H1 (cell line): ENCODE results near the gene PI4KA. TPM values are rescaled to one million over a fixed set of nuclear protein-coding genes. Genes with fewer than 3 reads are reported as not detected.

Experiments used
- CTCF ChIA-PET: fragments of 300-600 bp; sonication (Branson Sonifier 250); formaldehyde crosslinking; loops from one replicate; lab custom pipeline; 2021; ENCODE audit not compliant: partially characterized antibody; lab: Charles Lee
- POLR2A ChIA-PET: fragments of 300-600 bp; sonication (Branson Sonifier 250); formaldehyde crosslinking; loops from one replicate; lab custom pipeline; 2021; ENCODE audit warnings: inconsistent platforms; ENCODE audit not compliant: partially characterized antibody; lab: Charles Lee
- DNase-seq, 2 experiments: peaks; one replicate each; pipeline versions ENCODE4 v3.0.0 to v3.0.0-alpha.2; 2010 to 2022; ENCODE audit warnings: low spot score in 2 of 2, low read depth in 1 of 2, mixed read lengths in 1 of 2
- FAIRE-seq: peaks from 2 replicates; lab custom pipeline; 2011; peaks lifted over from hg19 to GRCh38; lab: Jason Lieb, UNC
- H2AFZ ChIP-seq: 2 replicates; pipeline ENCODE4 v1.8.1; 2012; ENCODE audit warnings: low read length, inconsistent platforms
- H2AK5ac ChIP-seq: 2 replicates; pipeline ENCODE4 v1.6.1; 2013; ENCODE audit warnings: low read depth, low read length
- H2BK120ac ChIP-seq: replicated peaks from 2 replicates; pipeline ENCODE3; 2013; ENCODE audit warnings: low read depth, low read length, inconsistent platforms
- H2BK12ac ChIP-seq: 2 replicates; pipeline ENCODE4 v1.6.1; 2013; ENCODE audit warnings: low read depth, low read length
- H2BK15ac ChIP-seq: 2 replicates; pipeline ENCODE4 v1.6.1; 2013; ENCODE audit warnings: low read length
- H2BK20ac ChIP-seq: 2 replicates; pipeline ENCODE4 v1.6.1; 2013; ENCODE audit warnings: low read length
- H2BK5ac ChIP-seq: 2 replicates; pipeline ENCODE4 v1.6.1; 2013; ENCODE audit warnings: low read depth, low read length
- H3K14ac ChIP-seq: 2 replicates; pipeline ENCODE4 v1.6.1; 2013; ENCODE audit warnings: inconsistent platforms; ENCODE audit not compliant: insufficient read length
- H3K18ac ChIP-seq: 2 replicates; pipeline ENCODE4 v1.6.1; 2013; ENCODE audit warnings: low read length; ENCODE audit errors: extremely low read depth
- H3K23ac ChIP-seq: 2 replicates; pipeline ENCODE4 v1.6.1; 2013; ENCODE audit warnings: inconsistent platforms; ENCODE audit not compliant: insufficient read length
- H3K23me2 ChIP-seq: 2 replicates; pipeline ENCODE4 v1.6.1; 2013; ENCODE audit warnings: low read depth, low read length
- H3K27ac ChIP-seq: 2 replicates; pipeline ENCODE4 v1.6.1; 2011; ENCODE audit warnings: low read depth, low read length, inconsistent platforms
- H3K27me3 ChIP-seq, 4 experiments: replicated peaks in 1 of 4; 1 replicate in 1 of 4; 2 replicates in 3 of 4; pipeline versions ENCODE4 v1.6.1 to v1.8.1; 2011 to 2013; ENCODE audit warnings: low read length in 3 of 4, mild to moderate bottlenecking in 3 of 4, inconsistent platforms in 2 of 4, mixed read lengths in 2 of 4, moderate library complexity in 1 of 4; ENCODE audit not compliant: control insufficient read depth in 3 of 4, insufficient read depth in 3 of 4; ENCODE audit errors: extremely low read depth in 1 of 4
- H3K36me3 ChIP-seq, 4 experiments: 2 replicates each; pipeline versions ENCODE4 v1.6.1 to v1.8.1; 2011 to 2013; ENCODE audit warnings: mild to moderate bottlenecking in 4 of 4, low read length in 3 of 4, moderate library complexity in 2 of 4, control low read depth in 1 of 4, inconsistent platforms in 1 of 4; ENCODE audit not compliant: insufficient read depth in 4 of 4, control insufficient read depth in 2 of 4
- H3K4ac ChIP-seq: replicated peaks from 2 replicates; pipeline ENCODE3; 2013; ENCODE audit warnings: low read length, low read depth, mixed read lengths, inconsistent platforms; ENCODE audit not compliant: insufficient read length
- H3K4me1 ChIP-seq, 4 experiments: replicated peaks in 1 of 4; 1 replicate in 1 of 4; 2 replicates in 3 of 4; pipeline versions ENCODE4 v1.6.1 to v1.8.1; 2011 to 2013; ENCODE audit warnings: low read length in 3 of 4, inconsistent platforms in 2 of 4, mixed read lengths in 1 of 4; ENCODE audit not compliant: insufficient read depth in 4 of 4, control insufficient read depth in 3 of 4
- H3K4me2 ChIP-seq, 2 experiments: 2 replicates each; pipeline versions ENCODE4 v1.6.1 to v1.8.1; 2011 to 2013; ENCODE audit warnings: low read depth in 2 of 2, low read length in 2 of 2, control low read depth in 1 of 2, inconsistent platforms in 1 of 2, mild to moderate bottlenecking in 1 of 2; ENCODE audit not compliant: insufficient read depth in 1 of 2
- H3K4me3 ChIP-seq, 4 experiments: fragments of 200-600, 300-600 bp in 1 of 4; sonication (generic), shearing (Covaris generic), sonication (Bioruptor Twin) in 1 of 4; 2 replicates each; pipeline versions ENCODE4 v1.5.1 to v1.8.1; 2011 to 2016; ENCODE audit warnings: low read length in 4 of 4, low read depth in 3 of 4, control low read depth in 2 of 4, inconsistent platforms in 2 of 4, mild to moderate bottlenecking in 2 of 4, mixed read lengths in 1 of 4, moderate library complexity in 1 of 4; ENCODE audit not compliant: insufficient read depth in 2 of 4; ENCODE audit errors: extremely low read depth in 1 of 4
- H3K56ac ChIP-seq: replicated peaks from 2 replicates; pipeline ENCODE3; 2013; ENCODE audit warnings: low read depth, mild to moderate bottlenecking, mixed read lengths, low read length, inconsistent platforms; ENCODE audit not compliant: insufficient read length
- H3K79me1 ChIP-seq: 2 replicates; pipeline ENCODE4 v1.6.1; 2013; ENCODE audit warnings: low read depth, low read length, control low read depth
- H3K79me2 ChIP-seq, 2 experiments: 2 replicates each; pipeline versions ENCODE4 v1.6.1 to v1.8.1; 2012 to 2013; ENCODE audit warnings: low read length in 2 of 2, mild to moderate bottlenecking in 2 of 2, inconsistent platforms in 1 of 2; ENCODE audit not compliant: insufficient read depth in 2 of 2, control insufficient read depth in 1 of 2
- H3K9ac ChIP-seq, 4 experiments: replicated peaks in 1 of 4; 1 replicate in 1 of 4; 2 replicates in 3 of 4; pipeline versions ENCODE4 v1.6.1 to v1.8.1; 2011 to 2013; ENCODE audit warnings: low read depth in 3 of 4, low read length in 3 of 4, control low read depth in 2 of 4, mild to moderate bottlenecking in 2 of 4, moderate library complexity in 2 of 4, inconsistent platforms in 1 of 4; ENCODE audit errors: extremely low read depth in 1 of 4
- H3K9me3 ChIP-seq, 2 experiments: 2 replicates each; pipeline versions ENCODE4 v1.6.1 to v1.8.1; 2012 to 2013; ENCODE audit warnings: mild to moderate bottlenecking in 2 of 2, moderate library complexity in 2 of 2, control low read depth in 1 of 2, inconsistent platforms in 1 of 2, low read depth in 1 of 2, low read length in 1 of 2, mixed read lengths in 1 of 2; ENCODE audit not compliant: insufficient read depth in 2 of 2
- H4K20me1 ChIP-seq, 2 experiments: replicated peaks in 1 of 2; 2 replicates each; pipeline versions ENCODE3 to v1.8.1; 2011 to 2013; ENCODE audit warnings: inconsistent platforms in 2 of 2, low read length in 2 of 2, mild to moderate bottlenecking in 1 of 2; ENCODE audit not compliant: insufficient read depth in 2 of 2, control insufficient read depth in 1 of 2
- H4K5ac ChIP-seq: 2 replicates; pipeline ENCODE4 v1.6.1; 2013; ENCODE audit warnings: low read length, low read depth, mixed read lengths, inconsistent platforms; ENCODE audit not compliant: insufficient read length
- H4K8ac ChIP-seq: 2 replicates; pipeline ENCODE4 v1.8.0; 2013; ENCODE audit warnings: mild to moderate bottlenecking, moderate library complexity, low read length, inconsistent platforms; ENCODE audit not compliant: insufficient read depth; ENCODE audit errors: extremely low read depth
- H4K91ac ChIP-seq: replicated peaks from 2 replicates; pipeline ENCODE3; 2013; ENCODE audit warnings: low read length, mixed read lengths, inconsistent platforms; ENCODE audit not compliant: insufficient read length
- ATF3 ChIP-seq: IDR thresholded peaks from 2 replicates; pipeline ENCODE4 v1.6.1; 2011; ENCODE audit warnings: low read depth, mild to moderate bottlenecking, low read length; ENCODE audit not compliant: insufficient read depth
- CEBPB ChIP-seq: IDR thresholded peaks from 2 replicates; pipeline ENCODE4 v1.6.1; 2012; ENCODE audit warnings: low read depth, low read length
- CHD2 ChIP-seq: IDR thresholded peaks from 2 replicates; pipeline ENCODE4 v1.6.1; 2012; ENCODE audit warnings: low read length, improper control_type of control experiment
- EGR1 ChIP-seq: IDR thresholded peaks from 2 replicates; pipeline ENCODE4 v1.6.1; 2011; ENCODE audit warnings: low read depth, low read length, borderline replicate concordance
- NANOG ChIP-seq: IDR thresholded peaks from 2 replicates; pipeline ENCODE4 v1.6.1; 2011; ENCODE audit warnings: low read length, low read depth, mild to moderate bottlenecking, inconsistent platforms; ENCODE audit not compliant: insufficient read depth, poor library complexity, severe bottlenecking
- NRF1 ChIP-seq: IDR thresholded peaks from 2 replicates; pipeline ENCODE4 v1.6.1; 2011; ENCODE audit warnings: mild to moderate bottlenecking, low read depth, low read length, improper control_type of control experiment
- POU5F1 ChIP-seq: IDR thresholded peaks from 2 replicates; pipeline ENCODE4 v1.6.1; 2011; ENCODE audit warnings: low read depth, mild to moderate bottlenecking, low read length, moderate library complexity
- SIX5 ChIP-seq: IDR thresholded peaks from 2 replicates; pipeline ENCODE4 v1.6.1; 2011; ENCODE audit warnings: mild to moderate bottlenecking, low read depth, low read length
- SUZ12 ChIP-seq: fragments of 200-600 bp; sonication (generic); IDR thresholded peaks from 2 replicates; pipeline ENCODE4 v1.6.1; 2012; ENCODE audit warnings: mild to moderate bottlenecking, inconsistent platforms, low read length, moderate library complexity, mixed read lengths
- TEAD4 ChIP-seq: IDR thresholded peaks from 2 replicates; pipeline ENCODE4 v1.6.1; 2012; ENCODE audit warnings: low read depth, low read length, inconsistent platforms, mixed read lengths
- WGBS, 2 experiments: shearing (Covaris generic) in 1 of 2; methylation state at CpG; one replicate each; pipeline versions ENCODE4 v1.1.6 to v1.1.7; 2013 to 2015; ENCODE audit warnings: low lambda C conversion rate in 2 of 2, mixed read lengths in 2 of 2, inconsistent platforms in 1 of 2, low coverage in 1 of 2, missing lambda C conversion rate in 1 of 2; ENCODE audit not compliant: insufficient replicate concordance in 2 of 2, insufficient coverage in 1 of 2, insufficient read length in 1 of 2; ENCODE audit errors: extremely low coverage in 1 of 2, missing lambda C conversion rate in 1 of 2; 5-methylcytosine and 5-hydroxymethylcytosine counted together
- polyA plus RNA-seq, 7 experiments: library from polyadenylated mRNA; depleted of rRNA in 3 of 7; stranded (reverse) in 5 of 7; unstranded in 2 of 7; fragments of >200 nt in 5 of 7; fragments of 200-250 nt in 2 of 7; gene quantifications; 1 replicate in 5 of 7; 2 replicates in 1 of 7; 4 replicates in 1 of 7; pipeline versions ENCODE4 v1.2.1 to v1.2.3, GENCODE V29; 2011 to 2013; ENCODE audit warnings: missing spikeins in 2 of 7, mixed read lengths in 2 of 7
- total RNA-seq: library from RNA; stranded (reverse); fragmentation: NEBNext Ultra II Directional; extraction: Animal tissue kit (Norgen Biotek cat#: 25700); gene quantifications from 2 replicates; pipeline ENCODE4 v1.2.1, GENCODE V29; 2021

PI4KA gene
- total and polyA plus RNA-seq, 2 of the 8 experiments (the other 6 are each of a cell fraction or from before 2014, with no cell fraction given), result 22.5 to 37.7 TPM

GRCh38 chr22:20738394-20739089 is 120.1 kb downstream of the PI4KA start:
- CTCF ChIA-PET, result interaction anchor here (0.5 kb wide), 1 partner anchor 780 kb away, joined by 6 read pairs; no protein-coding TSS in a partner anchor
- Histone ChIP-seq H3K4me3 (no peak overlapping the region), H3K9me3 (no peaks in the 10 kb centered on the region; a peak in 1 of 4 replicates), H3K18ac (no peak overlapping the region), H3K56ac (no peak overlapping the region), H4K5ac (no peak overlapping the region), H3K36me3 (no peaks in the 10 kb centered on the region; a peak in 2 of 8 replicates), H3K27me3 (no peaks in the 10 kb centered on the region), H4K91ac (no peak overlapping the region), H2BK20ac (no peak overlapping the region), H2AK5ac (no peak overlapping the region), H2BK15ac (no peak overlapping the region), H3K23me2 (no peaks in the 10 kb centered on the region), H3K14ac (no peak overlapping the region), H3K27ac (no peak overlapping the region), H2BK12ac (no peak overlapping the region), H3K79me2 (no peaks in the 10 kb centered on the region), H3K4me1 (no peaks in the 10 kb centered on the region), H3K9ac (no peak overlapping the region), H2BK5ac (no peak overlapping the region), H2AFZ (no peak overlapping the region), H4K8ac (no peak overlapping the region), H3K4ac (no peak overlapping the region), H2BK120ac (no peak overlapping the region), H3K4me2 (no peak overlapping the region), H3K79me1 (no peaks in the 10 kb centered on the region), H3K23ac (no peak overlapping the region), H4K20me1 (no peaks in the 10 kb centered on the region)
- FAIRE-seq, result no peak
- POLR2A ChIA-PET, result no interaction called here
- no peak for DNase-seq
- 96% methylated on average over 10 of the region's 12 CpGs; no CpG with 5 or more reads in 1 of the 2 experiments for WGBS, 2 experiments
- TF ChIP-seq CEBPB (no peak), SIX5 (no peak), TEAD4 (no peak), POU5F1 (no peak), NANOG (no peak), SUZ12 (no peak), NRF1 (no peak), ATF3 (no peak), EGR1 (no peak), CHD2 (no peak)
